WTC11 (cell line): ENCODE data around the gene NELL1.

Experiments used
- CREB1 ChIP-seq: sonication (generic); formaldehyde crosslinking; IDR thresholded peaks from 2 replicates; pipeline ENCODE4 v1.8.0; 2023; ENCODE audit warnings: mild to moderate bottlenecking, missing genetic modification reagents
- JUN ChIP-seq: sonication (generic); formaldehyde crosslinking; IDR thresholded peaks from 2 replicates; pipeline ENCODE4 v1.8.0; 2023; ENCODE audit warnings: mild to moderate bottlenecking, missing genetic modification reagents
- SMAD3 ChIP-seq: sonication (generic); formaldehyde crosslinking; IDR thresholded peaks from 2 replicates; pipeline ENCODE4 v1.8.0; 2022; ENCODE audit warnings: missing genetic modification reagents, mild to moderate bottlenecking, borderline replicate concordance
- TCF7 ChIP-seq: sonication (generic); formaldehyde crosslinking; IDR thresholded peaks from 2 replicates; pipeline ENCODE4 v1.8.0; 2022; ENCODE audit warnings: mild to moderate bottlenecking, low read depth, missing genetic modification reagents, moderate library complexity
- ZNF232 ChIP-seq: sonication (generic); formaldehyde crosslinking; IDR thresholded peaks from 2 replicates; pipeline ENCODE4 v1.8.0; 2022; ENCODE audit warnings: mild to moderate bottlenecking, missing genetic modification reagents
- ZNF263 ChIP-seq: sonication (generic); formaldehyde crosslinking; IDR thresholded peaks from 2 replicates; pipeline ENCODE4 v1.8.1; 2022; ENCODE audit warnings: low read depth, mild to moderate bottlenecking, moderate library complexity, missing genetic modification reagents
- TF ChIP-seq, protein P1 (sequence below): fragments of 200-600 bp; IDR thresholded peaks from 2 replicates; pipeline ENCODE4 v1.8.0; 2022; ENCODE audit warnings: antibody characterized with exemption
- TF ChIP-seq, protein P2 (sequence below): sonication (generic); formaldehyde crosslinking; IDR thresholded peaks from 2 replicates; pipeline ENCODE4 v1.8.0; 2022; ENCODE audit warnings: mild to moderate bottlenecking, missing genetic modification reagents
- TF ChIP-seq, protein P3 (sequence below): sonication (generic); formaldehyde crosslinking; IDR thresholded peaks from 2 replicates; pipeline ENCODE4 v1.8.1; 2023; ENCODE audit warnings: mild to moderate bottlenecking, missing genetic modification reagents

DNA sequence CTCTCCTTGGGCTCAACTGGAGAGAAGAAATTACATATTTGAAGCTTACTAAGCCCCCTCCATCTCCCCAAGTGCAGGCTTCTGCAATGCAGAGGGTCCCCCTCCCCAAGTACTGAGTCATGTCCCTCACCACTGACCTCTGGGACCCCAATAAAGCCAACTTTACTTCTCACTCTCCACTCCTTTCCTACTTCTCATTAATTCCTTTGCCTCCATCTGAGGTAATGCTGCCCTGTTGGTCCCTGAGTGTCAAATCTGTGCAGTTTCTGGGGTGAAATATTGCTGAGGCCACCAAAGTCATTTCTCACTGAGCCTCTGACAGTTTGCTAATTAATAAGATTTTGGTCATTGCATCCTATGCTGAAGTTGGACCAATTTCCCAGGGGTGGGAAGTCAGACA lies 101.6 kb downstream of the NELL1 start:
- TF ChIP-seq, protein P1, sequence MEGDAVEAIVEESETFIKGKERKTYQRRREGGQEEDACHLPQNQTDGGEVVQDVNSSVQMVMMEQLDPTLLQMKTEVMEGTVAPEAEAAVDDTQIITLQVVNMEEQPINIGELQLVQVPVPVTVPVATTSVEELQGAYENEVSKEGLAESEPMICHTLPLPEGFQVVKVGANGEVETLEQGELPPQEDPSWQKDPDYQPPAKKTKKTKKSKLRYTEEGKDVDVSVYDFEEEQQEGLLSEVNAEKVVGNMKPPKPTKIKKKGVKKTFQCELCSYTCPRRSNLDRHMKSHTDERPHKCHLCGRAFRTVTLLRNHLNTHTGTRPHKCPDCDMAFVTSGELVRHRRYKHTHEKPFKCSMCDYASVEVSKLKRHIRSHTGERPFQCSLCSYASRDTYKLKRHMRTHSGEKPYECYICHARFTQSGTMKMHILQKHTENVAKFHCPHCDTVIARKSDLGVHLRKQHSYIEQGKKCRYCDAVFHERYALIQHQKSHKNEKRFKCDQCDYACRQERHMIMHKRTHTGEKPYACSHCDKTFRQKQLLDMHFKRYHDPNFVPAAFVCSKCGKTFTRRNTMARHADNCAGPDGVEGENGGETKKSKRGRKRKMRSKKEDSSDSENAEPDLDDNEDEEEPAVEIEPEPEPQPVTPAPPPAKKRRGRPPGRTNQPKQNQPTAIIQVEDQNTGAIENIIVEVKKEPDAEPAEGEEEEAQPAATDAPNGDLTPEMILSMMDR: no peak
- TF ChIP-seq ZNF232 (CRISPR knock-in tag) (no peak), CREB1 (no peak), ZNF263 (CRISPR knock-in tag) (no peak), SMAD3 (no peak), TCF7 (CRISPR knock-in tag) (no peak), JUN (CRISPR knock-in tag) (no peak)
- TF ChIP-seq, protein P2, sequence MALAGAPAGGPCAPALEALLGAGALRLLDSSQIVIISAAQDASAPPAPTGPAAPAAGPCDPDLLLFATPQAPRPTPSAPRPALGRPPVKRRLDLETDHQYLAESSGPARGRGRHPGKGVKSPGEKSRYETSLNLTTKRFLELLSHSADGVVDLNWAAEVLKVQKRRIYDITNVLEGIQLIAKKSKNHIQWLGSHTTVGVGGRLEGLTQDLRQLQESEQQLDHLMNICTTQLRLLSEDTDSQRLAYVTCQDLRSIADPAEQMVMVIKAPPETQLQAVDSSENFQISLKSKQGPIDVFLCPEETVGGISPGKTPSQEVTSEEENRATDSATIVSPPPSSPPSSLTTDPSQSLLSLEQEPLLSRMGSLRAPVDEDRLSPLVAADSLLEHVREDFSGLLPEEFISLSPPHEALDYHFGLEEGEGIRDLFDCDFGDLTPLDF: no peak
- TF ChIP-seq, protein P3, sequence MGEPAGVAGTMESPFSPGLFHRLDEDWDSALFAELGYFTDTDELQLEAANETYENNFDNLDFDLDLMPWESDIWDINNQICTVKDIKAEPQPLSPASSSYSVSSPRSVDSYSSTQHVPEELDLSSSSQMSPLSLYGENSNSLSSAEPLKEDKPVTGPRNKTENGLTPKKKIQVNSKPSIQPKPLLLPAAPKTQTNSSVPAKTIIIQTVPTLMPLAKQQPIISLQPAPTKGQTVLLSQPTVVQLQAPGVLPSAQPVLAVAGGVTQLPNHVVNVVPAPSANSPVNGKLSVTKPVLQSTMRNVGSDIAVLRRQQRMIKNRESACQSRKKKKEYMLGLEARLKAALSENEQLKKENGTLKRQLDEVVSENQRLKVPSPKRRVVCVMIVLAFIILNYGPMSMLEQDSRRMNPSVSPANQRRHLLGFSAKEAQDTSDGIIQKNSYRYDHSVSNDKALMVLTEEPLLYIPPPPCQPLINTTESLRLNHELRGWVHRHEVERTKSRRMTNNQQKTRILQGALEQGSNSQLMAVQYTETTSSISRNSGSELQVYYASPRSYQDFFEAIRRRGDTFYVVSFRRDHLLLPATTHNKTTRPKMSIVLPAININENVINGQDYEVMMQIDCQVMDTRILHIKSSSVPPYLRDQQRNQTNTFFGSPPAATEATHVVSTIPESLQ (CRISPR knock-in tag): no peak
